ENCODE measurements around the gene BPIFB3.
"Not testable (repeated sequence)": the region's sequence is repeated elsewhere in the genome, so short reads cannot be mapped to it uniquely, and the experiment has no call there.

Gene BPIFB3

DNA sequence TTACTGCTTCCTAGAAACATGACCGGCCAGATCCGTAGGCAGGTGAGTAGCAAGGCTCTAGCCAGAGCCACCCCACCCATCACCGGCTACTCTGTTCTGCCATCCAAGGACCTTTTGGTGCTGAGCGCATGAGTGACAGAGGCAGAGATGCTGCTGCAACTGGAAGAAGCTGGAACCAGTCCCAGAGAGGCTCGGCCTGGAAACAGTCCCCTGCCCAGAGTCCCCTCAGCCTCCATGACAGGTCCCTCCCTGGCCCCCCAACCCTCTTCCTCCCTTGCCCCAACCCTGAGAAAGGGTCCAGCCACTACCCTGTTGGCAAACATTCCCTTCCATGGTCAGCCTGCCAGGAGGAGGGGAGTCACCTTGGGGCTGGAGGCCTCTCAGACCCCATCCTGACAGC is 57.6 kb downstream of the BPIFB3 start:
- Histone ChIP-seq H3K4me3 (ENCODE audit: low read depth in 1 of 5, low read length in 5 of 5) (no peak overlapping the region), H3K9me3 (ENCODE audit: control insufficient read depth in 5 of 5, low read length in 5 of 5) (no peaks in the 10 kb centered on the region), H3K27ac (ENCODE audit: low read depth, low read length) (no peak overlapping the region), H3K4me1 (ENCODE audit: control insufficient read depth in 5 of 5, insufficient read depth in 5 of 5, low read length in 5 of 5) (peaks cover 0 to 16% (median 12%) of the 10 kb centered on the region in 5 donors), H3K27me3 (ENCODE audit: control insufficient read depth in 5 of 5, insufficient read depth in 4 of 5, low read length in 5 of 5) (no peaks in the 10 kb centered on the region), H3K36me3 (ENCODE audit: control insufficient read depth in 5 of 5, insufficient read depth in 5 of 5, low read length in 5 of 5) (no peaks in the 10 kb centered on the region), H3K9ac (ENCODE audit: low read length in 5 of 5) (no peak overlapping the region)

DNA sequence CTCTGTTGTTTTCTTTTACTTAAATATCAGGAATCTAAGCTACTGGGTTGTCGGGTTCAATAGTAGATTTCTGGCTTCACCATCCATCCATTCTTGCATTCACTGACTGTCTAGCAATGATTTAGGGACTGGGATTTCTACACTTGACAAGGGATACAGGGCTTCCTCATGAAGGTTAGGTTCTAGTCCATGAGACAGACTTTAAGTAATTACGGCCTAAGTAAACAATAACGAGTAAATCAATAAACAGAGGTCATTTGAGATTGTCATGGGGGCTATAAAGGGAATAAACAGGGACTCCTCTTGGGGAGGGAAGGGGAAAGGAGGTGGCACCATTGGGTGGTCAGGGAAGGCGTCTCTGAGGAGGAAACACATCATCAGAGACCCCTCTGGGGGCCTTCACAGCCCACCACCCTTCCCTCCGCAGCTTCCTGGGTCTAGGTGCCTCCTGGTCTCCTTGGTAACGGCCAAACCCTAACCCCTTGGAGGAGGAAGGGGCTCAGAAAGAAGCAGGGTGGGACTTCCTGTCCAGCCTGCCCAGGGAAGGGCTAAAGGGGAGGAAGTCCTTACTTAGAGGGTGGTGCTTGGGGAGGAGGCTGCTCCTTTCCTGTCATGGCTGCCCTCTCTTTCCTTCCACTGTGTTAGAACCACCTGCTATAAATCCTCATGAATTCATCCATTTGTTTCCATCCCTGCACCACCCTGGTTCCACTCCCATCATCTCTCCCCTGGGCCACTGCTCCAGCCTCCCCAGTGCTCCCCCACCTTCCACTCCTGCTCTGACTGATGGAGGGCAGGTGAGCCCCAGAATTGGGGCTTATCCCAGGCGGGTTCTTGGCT is 59.1 kb downstream of the BPIFB3 start:
- Histone ChIP-seq H3K36me3 (ENCODE audit: control insufficient read depth in 5 of 5, insufficient read depth in 5 of 5, low read length in 5 of 5) (no peaks in the 10 kb centered on the region), H3K27ac (ENCODE audit: low read depth, low read length) (no peak overlapping the region), H3K4me1 (ENCODE audit: control insufficient read depth in 5 of 5, insufficient read depth in 5 of 5, low read length in 5 of 5) (peaks cover 0 to 16% (median 12%) of the 10 kb centered on the region in 5 donors), H3K4me3 (ENCODE audit: low read depth in 1 of 5, low read length in 5 of 5) (no peak overlapping the region), H3K27me3 (ENCODE audit: control insufficient read depth in 5 of 5, insufficient read depth in 4 of 5, low read length in 5 of 5) (no peaks in the 10 kb centered on the region), H3K9ac (ENCODE audit: low read length in 5 of 5) (no peak overlapping the region), H3K9me3 (ENCODE audit: control insufficient read depth in 5 of 5, low read length in 5 of 5) (no peaks in the 10 kb centered on the region)

DNA sequence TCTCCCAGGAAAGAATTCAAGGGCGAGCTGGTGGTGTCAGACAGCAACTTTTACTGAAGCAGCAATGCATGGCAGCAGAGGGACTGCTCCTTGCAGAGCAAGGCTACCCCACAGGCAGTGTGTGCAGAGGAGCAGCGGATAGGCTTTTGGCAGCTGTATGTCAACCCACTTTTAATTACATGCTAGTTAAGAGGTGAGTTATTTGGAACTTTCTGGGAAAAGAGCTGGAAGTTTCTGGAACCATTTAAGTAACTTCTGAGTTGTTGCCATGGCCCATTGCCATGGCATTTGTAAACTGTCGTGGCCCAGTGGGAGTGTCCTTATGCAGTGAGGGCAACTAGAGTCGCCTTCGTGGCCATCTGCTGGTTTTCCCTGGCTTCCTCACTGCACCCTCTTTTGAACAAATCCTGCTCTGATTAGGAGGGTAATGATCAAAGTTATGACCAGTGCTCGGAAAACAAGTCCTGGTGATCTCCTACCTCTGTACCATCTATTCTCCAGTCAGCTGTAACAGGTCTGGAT is 59.7 kb downstream of the BPIFB3 start:
- no peak overlapping the region for H3K27ac ChIP-seq (ENCODE audit: low read depth, low read length)
- no peaks in the 10 kb centered on the region for H3K36me3 ChIP-seq (ENCODE audit: control insufficient read depth in 5 of 5, insufficient read depth in 5 of 5, low read length in 5 of 5)
- H3K9me3 ChIP-seq (ENCODE audit: control insufficient read depth in 5 of 5, low read length in 5 of 5) = no peaks in the 10 kb centered on the region
- H3K4me1 ChIP-seq (ENCODE audit: control insufficient read depth in 5 of 5, insufficient read depth in 5 of 5, low read length in 5 of 5) = peaks cover 0 to 16% (median 12%) of the 10 kb centered on the region in 5 donors
- no peak overlapping the region for H3K4me3 ChIP-seq (ENCODE audit: low read depth in 1 of 5, low read length in 5 of 5)
- no peak overlapping the region for H3K9ac ChIP-seq (ENCODE audit: low read length in 5 of 5)
- no peaks in the 10 kb centered on the region for H3K27me3 ChIP-seq (ENCODE audit: control insufficient read depth in 5 of 5, insufficient read depth in 4 of 5, low read length in 5 of 5)

DNA sequence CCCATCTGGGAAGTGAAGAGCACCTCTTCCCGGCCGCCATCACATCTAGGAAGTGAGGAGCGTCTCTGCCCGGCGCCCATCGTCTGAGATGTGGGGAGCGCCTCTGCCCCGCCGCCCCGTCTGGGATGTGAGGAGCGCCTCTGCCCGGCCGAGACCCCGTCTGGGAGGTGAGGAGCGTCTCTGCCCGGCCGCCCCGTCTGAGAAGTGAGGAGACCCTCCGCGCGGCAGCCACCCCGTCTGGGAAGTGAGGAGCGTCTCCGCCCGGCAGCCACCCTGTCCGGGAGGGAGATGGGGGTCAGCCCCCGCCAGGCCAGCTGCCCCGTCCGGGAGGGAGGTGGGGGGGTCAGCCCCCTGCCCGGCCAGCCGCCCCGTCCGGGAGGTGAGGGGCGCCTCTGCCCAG is 61.8 kb downstream of the BPIFB3 start:
- H3K36me3 ChIP-seq (ENCODE audit: control insufficient read depth in 5 of 5, insufficient read depth in 5 of 5, low read length in 5 of 5); H3K27me3 ChIP-seq (ENCODE audit: control insufficient read depth in 5 of 5, insufficient read depth in 4 of 5, low read length in 5 of 5); H3K9ac ChIP-seq (ENCODE audit: low read length in 5 of 5); H3K4me3 ChIP-seq (ENCODE audit: low read depth in 1 of 5, low read length in 5 of 5); H3K9me3 ChIP-seq (ENCODE audit: control insufficient read depth in 5 of 5, low read length in 5 of 5); H3K27ac ChIP-seq (ENCODE audit: low read depth, low read length): not testable (repeated sequence)
- H3K4me1 ChIP-seq (ENCODE audit: control insufficient read depth in 5 of 5, insufficient read depth in 5 of 5, low read length in 5 of 5) = peaks cover 0 to 16% (median 12%) of the 10 kb centered on the region in 5 donors

DNA sequence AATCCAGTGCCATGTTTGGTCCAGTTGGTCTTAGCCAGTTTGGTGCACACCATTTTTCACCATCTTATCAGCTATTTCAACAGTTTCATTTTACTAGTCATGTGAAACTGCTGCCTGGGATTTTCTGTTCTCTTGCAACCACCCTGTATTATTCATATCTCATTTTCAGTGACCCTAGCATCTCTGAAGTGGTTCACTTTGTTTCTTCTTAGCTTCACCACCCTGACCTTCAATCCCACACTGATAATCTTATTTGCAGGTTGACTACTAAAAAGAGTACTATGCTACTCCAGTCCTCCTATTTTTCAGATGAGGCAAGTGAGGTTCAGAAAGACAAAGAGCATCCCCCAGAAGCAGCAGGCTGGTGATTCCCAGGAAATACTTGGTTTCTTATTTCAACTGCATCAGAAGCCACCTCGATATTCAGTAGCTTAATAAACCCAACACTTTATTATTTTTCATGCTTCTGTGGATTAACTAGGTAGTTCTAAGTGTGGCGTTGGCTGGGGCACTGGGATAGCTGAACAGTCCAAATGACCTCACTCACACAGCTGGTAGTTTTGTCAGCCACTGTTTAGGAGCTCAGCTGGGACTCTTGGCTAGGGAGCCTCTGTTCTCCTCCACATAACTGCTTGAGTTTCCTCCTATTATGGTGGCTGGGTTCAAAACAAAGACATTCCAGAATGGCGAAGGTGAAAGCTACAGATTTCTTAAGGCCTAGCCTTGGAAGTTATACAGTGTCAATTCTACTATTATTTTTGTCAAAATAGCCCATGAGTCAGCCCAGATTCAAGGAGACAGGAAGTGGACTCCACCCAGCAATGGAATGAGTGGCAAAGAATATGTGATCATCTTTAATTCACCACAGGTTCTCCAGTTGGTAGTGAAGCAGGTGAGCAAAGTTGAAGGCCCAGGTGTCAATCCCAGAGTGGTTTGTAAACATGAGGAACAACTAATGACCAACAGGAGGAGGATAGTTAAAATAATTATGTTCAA is 66.3 kb downstream of the BPIFB3 start:
- Histone ChIP-seq H3K27me3 (ENCODE audit: control insufficient read depth in 5 of 5, insufficient read depth in 4 of 5, low read length in 5 of 5) (peaks cover 0 to 4% (median 0%) of the 10 kb centered on the region in 5 donors), H3K9me3 (ENCODE audit: control insufficient read depth in 5 of 5, low read length in 5 of 5) (peaks cover 0 to 7% (median 4%) of the 10 kb centered on the region in 5 donors), H3K36me3 (ENCODE audit: control insufficient read depth in 5 of 5, insufficient read depth in 5 of 5, low read length in 5 of 5) (no peaks in the 10 kb centered on the region), H3K9ac (ENCODE audit: low read length in 5 of 5) (no peak overlapping the region), H3K4me1 (ENCODE audit: control insufficient read depth in 5 of 5, insufficient read depth in 5 of 5, low read length in 5 of 5) (no peaks in the 10 kb centered on the region), H3K27ac (ENCODE audit: low read depth, low read length) (no peak overlapping the region), H3K4me3 (ENCODE audit: low read depth in 1 of 5, low read length in 5 of 5) (no peak overlapping the region)

DNA sequence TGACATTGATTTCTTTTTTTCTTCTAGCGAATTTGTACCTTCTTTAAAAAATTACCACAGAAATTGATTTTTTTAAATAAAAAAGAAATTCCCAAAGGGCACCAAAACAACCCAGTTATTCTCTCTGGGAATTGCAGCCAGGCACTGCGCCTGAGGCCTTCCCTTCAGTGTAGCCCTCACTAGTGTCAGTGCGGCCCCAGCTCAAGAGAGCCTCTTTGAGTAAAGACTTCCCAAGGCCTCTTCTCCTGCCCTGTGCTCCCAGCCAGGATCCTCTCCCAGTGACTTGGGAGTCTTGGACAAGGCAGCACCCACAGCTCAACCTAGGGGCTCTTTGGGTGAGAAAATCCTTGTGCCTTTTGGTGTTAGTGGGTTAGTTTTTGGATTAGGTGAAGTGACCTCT is 67.2 kb downstream of the BPIFB3 start:
- no peaks in the 10 kb centered on the region for H3K4me1 ChIP-seq (ENCODE audit: control insufficient read depth in 5 of 5, insufficient read depth in 5 of 5, low read length in 5 of 5)
- peaks cover 0 to 7% (median 4%) of the 10 kb centered on the region in 5 donors for H3K9me3 ChIP-seq (ENCODE audit: control insufficient read depth in 5 of 5, low read length in 5 of 5)
- no peak overlapping the region for H3K27ac ChIP-seq (ENCODE audit: low read depth, low read length)
- H3K36me3 ChIP-seq (ENCODE audit: control insufficient read depth in 5 of 5, insufficient read depth in 5 of 5, low read length in 5 of 5) = no peaks in the 10 kb centered on the region
- no peak overlapping the region for H3K4me3 ChIP-seq (ENCODE audit: low read depth in 1 of 5, low read length in 5 of 5)
- H3K27me3 ChIP-seq (ENCODE audit: control insufficient read depth in 5 of 5, insufficient read depth in 4 of 5, low read length in 5 of 5) = peaks cover 0 to 4% (median 0%) of the 10 kb centered on the region in 5 donors
- no peak overlapping the region for H3K9ac ChIP-seq (ENCODE audit: low read length in 5 of 5)

DNA sequence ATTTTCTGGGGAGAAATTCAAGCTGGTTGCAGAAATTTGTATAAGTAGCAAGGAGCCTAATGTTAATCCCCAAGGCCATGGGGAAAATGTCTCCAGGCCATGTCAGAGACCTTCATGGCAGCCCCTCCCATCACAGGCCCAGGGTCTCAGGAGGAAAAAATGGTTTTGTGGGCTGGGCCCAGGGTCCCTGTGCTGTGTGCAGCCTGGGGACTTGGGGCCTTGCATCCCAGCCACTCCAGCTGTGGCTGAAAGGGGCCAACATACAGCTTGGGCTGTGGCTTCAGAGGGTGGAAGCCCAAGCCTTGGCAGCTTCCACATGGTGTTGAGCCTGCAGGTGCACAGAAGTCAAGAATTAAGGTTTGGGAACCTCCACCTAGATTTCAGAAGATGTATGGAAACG is 68.6 kb downstream of the BPIFB3 start:
- H3K27me3 ChIP-seq (ENCODE audit: control insufficient read depth in 5 of 5, insufficient read depth in 4 of 5, low read length in 5 of 5); H3K9ac ChIP-seq (ENCODE audit: low read length in 5 of 5); H3K4me1 ChIP-seq (ENCODE audit: control insufficient read depth in 5 of 5, insufficient read depth in 5 of 5, low read length in 5 of 5); H3K9me3 ChIP-seq (ENCODE audit: control insufficient read depth in 5 of 5, low read length in 5 of 5); H3K27ac ChIP-seq (ENCODE audit: low read depth, low read length); H3K36me3 ChIP-seq (ENCODE audit: control insufficient read depth in 5 of 5, insufficient read depth in 5 of 5, low read length in 5 of 5); H3K4me3 ChIP-seq (ENCODE audit: low read depth in 1 of 5, low read length in 5 of 5): not testable (repeated sequence)
